Tibial nerve (tissue), 4 donors: ENCODE data around the gene TMTC1. TPM values are rescaled to one million over a fixed set of nuclear protein-coding genes. Genes with fewer than 3 reads are reported as not detected.
"Not testable (repeated sequence)": the region's sequence is repeated elsewhere in the genome, so short reads cannot be mapped to it uniquely, and the experiment has no call there.

Source experiments
- DNase-seq, 2 donors: peaks; one replicate each; pipeline ENCODE4 v3.0.0-alpha.2; 2019; ENCODE audit warnings: low spot score in 2 of 2
- H3K27ac ChIP-seq, 4 donors: fragments of 200-600 bp; sonication (generic) in 3 of 4; one replicate each; pipeline ENCODE4 v1.5.1; 2017 to 2019; ENCODE audit warnings: mild to moderate bottlenecking in 1 of 4
- H3K27me3 ChIP-seq, 2 donors: fragments of 200-600 bp; sonication (generic) in 1 of 2; one replicate each; pipeline versions ENCODE4 v1.5.1 to v1.6.0; 2017 to 2019
- H3K36me3 ChIP-seq, 3 donors: fragments of 200-600 bp; sonication (generic); one replicate each; pipeline ENCODE4 v1.5.1; 2018 to 2019
- H3K4me1 ChIP-seq, 4 donors: fragments of 200-600 bp; sonication (generic) in 3 of 4; one replicate each; pipeline ENCODE4 v1.5.1; 2017 to 2019
- H3K4me3 ChIP-seq, 4 donors: fragments of 200-600 bp; sonication (generic) in 3 of 4; one replicate each; pipeline ENCODE4 v1.5.1; 2017 to 2019; ENCODE audit warnings: mild to moderate bottlenecking in 1 of 4, moderate library complexity in 1 of 4
- H3K9me3 ChIP-seq, 4 donors: fragments of 200-600 bp; sonication (generic) in 3 of 4; one replicate each; pipeline ENCODE4 v1.5.1; 2017 to 2019
- CTCF ChIP-seq, 5 experiments: fragments of 200-600 bp in 3 of 5; fragments of 450-650 bp in 2 of 5; sonication (generic) in 3 of 5; IDR thresholded peaks; one replicate each; pipeline ENCODE4 v1.5.1; 2016 to 2019; ENCODE audit warnings: antibody characterized with exemption in 5 of 5, mild to moderate bottlenecking in 3 of 5, moderate library complexity in 2 of 5
- EP300 ChIP-seq, 2 donors: sonication (generic); formaldehyde crosslinking; IDR thresholded peaks; one replicate each; pipeline ENCODE4 v1.6.1; 2017; ENCODE audit warnings: antibody characterized with exemption in 2 of 2, mild to moderate bottlenecking in 1 of 2
- POLR2A ChIP-seq, 2 donors: fragments of 450-650 bp; IDR thresholded peaks; one replicate each; pipeline ENCODE4 v1.6.1; 2017; ENCODE audit warnings: antibody characterized with exemption in 2 of 2, mild to moderate bottlenecking in 2 of 2, moderate library complexity in 2 of 2
- WGBS, 2 donors: methylation state at CpG; one replicate each; pipeline ENCODE4 v1.1.5; 2018; 5-methylcytosine and 5-hydroxymethylcytosine counted together
- total RNA-seq, 4 donors: library from RNA; depleted of rRNA; stranded (reverse); fragments of >200 nt; gene quantifications; one replicate each; pipeline ENCODE4 v1.1.0, GENCODE V29; 2016

TMTC1 gene
- 100 to 1,000 TPM; 111 to 207 (median 144) TPM for total RNA-seq

- Histone ChIP-seq H3K9me3 (peaks cover 0 to 5% (median 0%) of the 10 kb centered on the region in 4 donors), H3K27ac (peak within 1 kb of the TSS; percentile 53 to 91 (median 76)), H3K27me3 (no peaks in the 10 kb centered on the region), H3K4me3 (peak within 1 kb of the TSS; percentile 48 to 90 (median 58)), H3K4me1 (peaks cover 0 to 26% (median 1%) of the 10 kb centered on the region in 4 donors), H3K36me3 (no peaks in the 10 kb centered on the region)
- 2% methylated on average over 38 to 58 of the region's 87 CpGs for WGBS, 2 donors
- TF ChIP-seq EP300 (IDR thresholded peaks at IDR 0.05) (no peak), POLR2A (IDR thresholded peaks at IDR 0.05) (peak in 1 of 2 donors; percentile 47)
- peak; percentile 40 to 60 for DNase-seq
Measured at GRCh38 chr12:29783773-29784666, at the start of gene TMTC1. TSS of gene TMTC1 (minus strand) at chr12:29783942. CDS start at chr12:29783751, 191 bp downstream.

GRCh38 chr12:29831173-29831572 is 47.4 kb upstream of the TMTC1 start:
- H3K27ac ChIP-seq, result no peak overlapping the region
- no peaks in the 10 kb centered on the region for H3K36me3 ChIP-seq
- no peak for TF ChIP-seq CTCF (IDR thresholded peaks at IDR 0.05)
- no peak for TF ChIP-seq EP300 (IDR thresholded peaks at IDR 0.05)
- no peak for TF ChIP-seq POLR2A (IDR thresholded peaks at IDR 0.05)
- WGBS, 2 donors, result 81 to 85% methylated on average over 3 of the region's 3 CpGs
- H3K4me1 ChIP-seq, result no peaks in the 10 kb centered on the region
- no peak for DNase-seq
- no peak overlapping the region for H3K4me3 ChIP-seq
- peaks cover 0 to 35% (median 2%) of the 10 kb centered on the region in 4 donors for H3K9me3 ChIP-seq
- no peaks in the 10 kb centered on the region for H3K27me3 ChIP-seq

- WGBS, 2 donors, result 52 to 74% methylated on average over 1 of the region's 1 CpG
- H3K4me3 ChIP-seq, result no peak overlapping the region
- DNase-seq, result no peak
- H3K27me3 ChIP-seq, result no peaks in the 10 kb centered on the region
- peaks cover 0 to 31% (median 2%) of the 10 kb centered on the region in 4 donors for H3K9me3 ChIP-seq
- H3K27ac ChIP-seq, result no peak overlapping the region
- no peaks in the 10 kb centered on the region for H3K4me1 ChIP-seq
- TF ChIP-seq EP300 (IDR thresholded peaks at IDR 0.05) (no peak), CTCF (IDR thresholded peaks at IDR 0.05) (no peak), POLR2A (IDR thresholded peaks at IDR 0.05) (no peak)
- H3K36me3 ChIP-seq, result no peaks in the 10 kb centered on the region
Measured at GRCh38 chr12:29830391-29830790, 46.6 kb upstream of the TMTC1 start.

- Histone ChIP-seq H3K36me3 (no peaks in the 10 kb centered on the region), H3K4me1 (peaks cover 0 to 6% (median 0%) of the 10 kb centered on the region in 4 donors), H3K4me3 (no peak overlapping the region), H3K27ac (no peak overlapping the region), H3K9me3 (no peaks in the 10 kb centered on the region), H3K27me3 (no peaks in the 10 kb centered on the region)
- TF ChIP-seq CTCF (IDR thresholded peaks at IDR 0.05) (no peak), EP300 (IDR thresholded peaks at IDR 0.05) (peak in 1 of 2 donors; percentile 58)
- WGBS, 2 donors, result 68 to 74% methylated on average over 2 of the region's 2 CpGs
- DNase-seq, result peak; percentile 16 to 30
Measured at GRCh38 chr12:29818916-29819623, 35.3 kb upstream of the TMTC1 start.

- no peak overlapping the region for H3K27ac ChIP-seq
- no peaks in the 10 kb centered on the region for H3K36me3 ChIP-seq
- 63 to 64% methylated on average over 2 of the region's 2 CpGs for WGBS, 2 donors
- H3K27me3 ChIP-seq, result no peaks in the 10 kb centered on the region
- TF ChIP-seq EP300 (IDR thresholded peaks at IDR 0.05) (no peak), POLR2A (IDR thresholded peaks at IDR 0.05) (no peak), CTCF (IDR thresholded peaks at IDR 0.05) (no peak)
- H3K4me3 ChIP-seq, result no peak overlapping the region
- H3K4me1 ChIP-seq, result peaks cover 0 to 6% (median 0%) of the 10 kb centered on the region in 4 donors
- H3K9me3 ChIP-seq, result no peaks in the 10 kb centered on the region
- no peak for DNase-seq
Measured at GRCh38 chr12:29816874-29817725, 33.4 kb upstream of the TMTC1 start.

- not testable (repeated sequence) for H3K4me1 ChIP-seq, DNase-seq, H3K9me3 ChIP-seq, H3K36me3 ChIP-seq, H3K27me3 ChIP-seq, H3K4me3 ChIP-seq, H3K27ac ChIP-seq
- WGBS, 2 donors, result 86 to 94% methylated on average over 20 to 23 of the region's 24 CpGs
Measured at GRCh38 chr12:29809616-29810361, 26.0 kb upstream of the TMTC1 start.
